Measurements from ENCODE around the gene DOCK11.
A peak's percentile ranks its signal among the peaks of the same experiment; 100 is the strongest.
"Not testable (repeated sequence)": the region's sequence is repeated elsewhere in the genome, so short reads cannot be mapped to it uniquely, and the experiment has no call there.

DOCK11 gene

GRCh38 chrX:118566359-118566758 lies 70.7 kb downstream of the DOCK11 start:
- DNase-seq (ENCODE audit: low read depth in 1 of 2, low spot score in 1 of 2), result no peak

GRCh38 chrX:118569676-118570075 lies 74.1 kb downstream of the DOCK11 start:
- DNase-seq (ENCODE audit: low read depth in 1 of 2, low spot score in 1 of 2), result no peak

- no peak for DNase-seq (ENCODE audit: low read depth in 1 of 2, low spot score in 1 of 2)
These were observed 74.6 kb downstream of the DOCK11 start for GRCh38 chrX:118570209-118570608.

DNA sequence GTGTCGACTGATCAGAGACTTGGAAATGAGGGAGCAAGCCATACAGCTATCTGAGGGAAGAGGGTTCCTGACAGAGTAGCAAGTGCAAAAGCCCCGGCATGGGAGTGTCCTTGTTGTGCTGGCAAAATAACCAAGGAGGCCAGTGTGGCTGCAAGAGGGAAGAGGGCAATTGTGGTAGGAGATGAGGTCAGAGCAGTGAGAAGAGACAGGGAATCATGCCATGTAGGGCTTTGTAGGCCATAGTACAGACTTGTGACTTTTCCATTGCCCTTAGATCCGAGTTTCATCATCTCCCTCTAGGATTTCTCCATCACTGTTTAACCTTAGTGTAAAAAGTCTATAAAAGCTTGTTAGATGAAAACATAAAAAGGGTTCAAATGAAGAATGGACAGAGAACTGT lies 76.2 kb downstream of the DOCK11 start:
- no peak for DNase-seq (ENCODE audit: low read depth in 1 of 2, low spot score in 1 of 2)

DNA sequence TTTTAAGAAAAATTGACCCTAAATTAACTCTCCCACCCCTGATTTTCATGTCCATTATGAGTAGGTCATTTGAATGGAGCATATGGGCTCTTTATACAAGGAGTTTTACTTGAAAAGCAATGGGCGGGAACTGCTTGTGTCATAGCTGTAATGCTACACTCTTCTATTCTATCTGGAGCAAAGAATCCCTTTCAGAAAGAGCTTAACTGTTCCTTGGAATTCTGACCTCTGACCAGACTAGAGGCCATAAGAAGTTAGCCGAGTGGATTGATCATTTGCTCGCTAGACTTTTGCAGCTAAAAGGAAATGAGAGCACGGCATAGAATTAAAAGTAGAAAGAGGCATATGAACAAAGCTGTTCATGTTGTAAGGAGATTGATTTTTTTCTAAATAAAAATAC lies 79.1 kb downstream of the DOCK11 start:
- no peak for DNase-seq (ENCODE audit: low read depth in 1 of 2, low spot score in 1 of 2)

DNA sequence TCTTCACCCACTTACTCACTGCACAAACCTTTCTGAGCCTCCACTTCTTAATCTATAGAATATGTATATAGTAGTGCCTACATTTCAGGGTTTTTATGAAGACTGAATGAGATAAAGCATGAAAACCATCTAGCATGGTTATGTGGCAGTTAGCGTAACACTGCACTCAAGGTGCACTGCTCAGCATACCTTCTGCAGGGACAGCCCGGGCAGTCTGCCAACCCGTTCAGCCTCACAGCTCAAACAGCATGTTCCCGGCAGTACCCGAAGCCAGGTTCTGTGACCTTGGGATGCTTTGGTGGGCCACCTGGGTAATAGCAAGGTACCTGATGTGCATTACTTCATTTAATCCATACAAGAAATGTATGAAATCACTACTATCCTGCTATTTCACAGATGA lies 81.4 kb downstream of the DOCK11 start:
- DNase-seq (ENCODE audit: low read depth in 1 of 2, low spot score in 1 of 2), result no peak

DNA sequence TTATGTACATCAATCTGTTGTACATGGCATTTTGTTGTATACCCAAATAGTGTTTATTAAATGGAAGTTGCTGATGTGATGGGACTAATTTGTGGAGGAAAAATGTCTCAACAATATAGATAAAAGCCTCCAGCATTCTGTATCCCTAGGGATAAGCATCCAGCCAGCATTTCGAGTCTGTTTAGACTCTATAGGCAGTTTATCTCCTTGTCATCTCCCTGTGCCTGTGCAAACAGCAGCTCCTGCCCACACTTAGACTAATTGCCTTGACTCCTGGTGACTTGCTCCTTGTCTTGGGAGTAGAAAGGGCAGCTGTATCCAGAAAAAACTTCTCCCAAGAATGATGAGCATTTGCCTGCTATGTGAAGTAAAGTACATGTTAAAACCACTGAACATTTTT lies 83.8 kb downstream of the DOCK11 start:
- DNase-seq (ENCODE audit: low read depth in 1 of 2, low spot score in 1 of 2), result no peak

DNA sequence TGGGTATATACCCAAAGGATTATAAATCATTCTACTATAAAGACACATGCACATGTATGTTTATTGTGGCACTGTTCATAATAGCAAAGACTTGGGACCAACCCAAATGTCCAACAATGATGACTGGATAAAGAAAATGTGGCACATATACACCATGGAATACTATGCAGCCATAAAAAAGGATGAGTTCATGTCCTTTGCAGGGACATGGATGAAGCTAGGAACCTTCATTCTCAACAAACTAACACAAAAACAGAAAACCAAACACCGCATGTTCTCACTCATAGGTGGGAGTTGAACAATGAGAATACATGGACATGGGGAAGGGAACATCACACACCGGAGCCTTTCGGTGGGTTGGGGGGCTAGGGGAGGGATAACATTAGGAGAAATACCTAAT lies 87.3 kb downstream of the DOCK11 start:
- DNase-seq (ENCODE audit: low read depth in 1 of 2, low spot score in 1 of 2), result not testable (repeated sequence)

GRCh38 chrX:118583781-118584180 lies 88.2 kb downstream of the DOCK11 start:
- no peak for DNase-seq (ENCODE audit: low read depth in 1 of 2, low spot score in 1 of 2)

DNA sequence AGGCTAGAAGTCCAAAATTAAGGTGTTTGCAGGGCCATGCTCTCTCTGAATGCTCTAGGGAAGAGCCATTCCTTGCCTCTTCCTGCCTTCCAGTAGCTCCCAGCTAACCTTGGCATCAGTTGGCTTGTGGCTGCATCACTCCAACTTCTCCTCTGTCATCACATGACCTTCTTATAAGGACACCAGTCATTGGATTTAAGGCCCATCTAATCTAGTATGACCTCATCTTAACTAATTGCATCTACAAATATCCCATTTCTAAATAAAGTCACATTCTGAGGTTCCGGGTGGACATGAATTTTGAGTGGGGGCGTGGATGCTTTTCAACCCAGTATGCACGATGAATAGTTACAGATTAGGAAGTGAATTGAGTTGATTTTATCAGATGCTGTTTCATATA lies 89.7 kb downstream of the DOCK11 start:
- DNase-seq (ENCODE audit: low read depth in 1 of 2, low spot score in 1 of 2), result no peak

DNA sequence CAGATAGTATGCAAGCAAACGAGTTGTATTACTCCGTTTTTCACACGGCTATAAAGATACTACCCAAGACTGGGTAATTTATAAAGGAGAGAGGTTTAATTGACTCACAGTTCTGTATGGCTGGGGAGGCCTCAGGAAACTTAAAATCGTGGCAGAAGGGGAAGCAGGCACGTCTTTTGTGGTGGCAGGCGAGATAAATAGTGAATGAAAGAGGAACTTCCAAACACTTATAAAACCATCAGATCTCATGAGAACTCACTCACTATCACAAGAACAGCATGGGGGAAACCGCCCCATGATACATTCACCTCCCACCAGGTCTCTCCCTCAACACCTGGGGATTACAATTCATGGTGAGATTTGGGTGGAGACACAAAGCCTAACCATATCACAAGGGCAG lies 90.6 kb downstream of the DOCK11 start:
- not testable (repeated sequence) for DNase-seq (ENCODE audit: low read depth in 1 of 2, low spot score in 1 of 2)

DNA sequence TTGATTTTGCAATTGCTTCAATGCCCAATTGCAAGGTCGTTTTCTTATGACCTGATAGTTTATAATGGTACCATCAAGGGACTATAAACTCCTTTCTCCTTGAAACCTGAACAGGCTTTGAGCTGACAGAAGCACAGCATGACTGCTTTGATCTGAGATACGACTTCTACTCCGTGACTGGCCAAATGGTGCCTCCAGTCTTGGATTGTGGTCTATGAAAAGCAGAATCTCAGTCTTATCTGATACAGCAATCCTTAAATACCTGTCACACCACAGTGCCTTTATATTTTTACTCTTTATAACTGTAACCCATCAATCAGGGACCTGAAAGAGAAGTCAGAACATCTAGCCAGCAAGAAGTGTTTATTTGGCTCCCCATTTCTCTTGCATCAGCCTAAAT lies 93.1 kb downstream of the DOCK11 start:
- DNase-seq (ENCODE audit: low read depth in 1 of 2, low spot score in 1 of 2), result no peak

GRCh38 chrX:118589227-118589626 lies 93.6 kb downstream of the DOCK11 start:
- DNase-seq (ENCODE audit: low read depth in 1 of 2, low spot score in 1 of 2), result no peak

DNA sequence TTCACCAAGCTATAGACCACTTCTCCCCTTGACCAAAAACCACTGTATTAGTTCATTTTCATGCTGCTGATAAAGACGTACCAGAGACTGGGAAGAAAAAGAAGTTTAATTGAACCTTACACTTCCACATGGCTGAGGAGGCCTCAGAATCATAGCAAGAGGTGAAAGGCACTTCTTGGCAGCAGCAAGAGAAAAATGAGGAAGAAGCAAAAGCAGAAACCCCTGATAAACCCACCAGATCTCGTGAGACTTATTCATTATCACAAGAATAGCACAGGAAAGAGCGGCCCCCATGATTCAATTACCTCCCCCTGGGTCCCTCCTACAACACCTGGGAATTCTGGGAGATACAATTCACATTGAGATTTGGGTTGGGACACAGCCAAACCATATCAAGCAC lies 97.8 kb downstream of the DOCK11 start:
- no peak for DNase-seq (ENCODE audit: low read depth in 1 of 2, low spot score in 1 of 2)

GRCh38 chrX:118594697-118595420 lies 99.2 kb downstream of the DOCK11 start:
- no peak for DNase-seq (ENCODE audit: low read depth in 1 of 2, low spot score in 1 of 2)

- no peak for DNase-seq (ENCODE audit: low read depth in 1 of 2, low spot score in 1 of 2)
These were observed 100.0 kb downstream of the DOCK11 start for GRCh38 chrX:118595501-118596042.

GRCh38 chrX:118596390-118596789 lies 100.8 kb downstream of the DOCK11 start:
- DNase-seq (ENCODE audit: low read depth in 1 of 2, low spot score in 1 of 2), result no peak

GRCh38 chrX:118603981-118604380 lies 108.4 kb downstream of the DOCK11 start:
- DNase-seq (ENCODE audit: low read depth in 1 of 2, low spot score in 1 of 2), result peak in 1 of 2 donors; percentile 19

- no peak for DNase-seq (ENCODE audit: low read depth in 1 of 2, low spot score in 1 of 2)
These were observed 116.7 kb downstream of the DOCK11 start for GRCh38 chrX:118612290-118612689.

DNA sequence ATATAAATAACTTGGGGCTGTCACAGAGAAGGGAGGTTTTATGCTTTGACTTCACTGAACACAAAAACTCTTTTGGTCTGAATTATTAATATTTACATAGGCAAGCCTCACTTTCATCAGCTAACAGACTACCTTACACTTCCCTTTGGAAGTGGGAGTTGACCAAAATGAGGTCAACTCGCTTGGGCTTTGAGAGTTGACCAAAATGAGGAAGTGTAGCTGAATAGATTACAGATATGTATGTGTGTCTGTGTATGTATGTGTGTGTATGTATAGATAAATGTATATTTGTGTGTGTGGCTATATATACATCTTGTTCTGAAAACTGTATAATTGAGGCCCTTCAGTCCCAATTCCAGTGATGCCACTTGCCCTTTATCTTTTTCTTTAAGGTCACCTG lies 118.5 kb downstream of the DOCK11 start:
- no peak for DNase-seq (ENCODE audit: low read depth in 1 of 2, low spot score in 1 of 2)

GRCh38 chrX:118615141-118615540 lies 119.5 kb downstream of the DOCK11 start:
- no peak for DNase-seq (ENCODE audit: low read depth in 1 of 2, low spot score in 1 of 2)

DNA sequence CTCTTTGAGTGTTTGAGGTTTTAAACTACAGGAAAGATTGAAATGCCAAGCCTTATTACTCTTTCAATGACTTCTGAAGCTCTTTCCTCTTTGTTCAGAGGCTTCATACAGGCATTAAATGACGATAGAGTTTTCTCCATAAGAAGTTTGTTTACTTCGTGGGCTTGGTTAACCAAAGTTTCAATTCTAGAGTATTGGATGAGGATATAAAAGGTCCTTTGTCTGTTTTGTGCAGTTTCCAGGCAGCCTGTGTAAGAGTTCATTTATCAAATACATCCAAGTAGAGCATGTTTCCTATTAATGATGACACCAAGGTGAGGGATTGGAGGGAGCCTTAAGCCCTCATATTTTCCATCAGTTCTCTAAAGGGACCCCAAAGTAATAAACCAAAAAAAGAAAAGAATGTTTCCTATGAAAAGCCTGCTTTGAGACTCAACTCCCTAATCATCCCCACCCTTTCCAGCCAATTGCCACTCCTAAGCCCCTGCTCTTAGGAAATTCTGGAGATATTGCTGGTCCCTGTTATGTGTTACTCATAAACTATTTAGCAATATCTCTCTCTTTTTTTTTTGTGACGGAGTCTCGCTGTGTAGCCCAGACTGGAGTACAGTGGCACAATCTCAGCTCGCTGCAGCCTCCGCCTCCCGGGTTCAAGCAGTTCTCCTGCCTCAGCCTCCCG lies 125.6 kb downstream of the DOCK11 start:
- no peak for DNase-seq (ENCODE audit: low read depth in 1 of 2, low spot score in 1 of 2)

GRCh38 chrX:118623062-118623461 lies 127.4 kb downstream of the DOCK11 start:
- DNase-seq (ENCODE audit: low read depth in 1 of 2, low spot score in 1 of 2), result no peak
